AG10803 (cell line): Measurements from ENCODE around the gene EDNRA.

Source experiments
- DNase-seq: peaks from one replicate; pipeline ENCODE4 v3.0.0; 2010; ENCODE audit warnings: low read depth
- H3K4me3 ChIP-seq: 2 replicates; pipeline ENCODE4 v1.5.1; 2011; ENCODE audit warnings: mild to moderate bottlenecking, low read length, control low read depth
- CTCF ChIP-seq: conservative IDR thresholded peaks from 2 replicates; pipeline ENCODE4 v1.5.1; 2011; ENCODE audit warnings: mild to moderate bottlenecking, low read length, control low read depth, inconsistent platforms

EDNRA gene

GRCh38 chr4:147571036-147571770 lies 90.3 kb downstream of the EDNRA start:
- no peak for TF ChIP-seq CTCF
- H3K4me3 ChIP-seq = no peak overlapping the region
- no peak for DNase-seq

GRCh38 chr4:147576084-147576483 lies 95.2 kb downstream of the EDNRA start:
- H3K4me3 ChIP-seq = no peak overlapping the region
- no peak for DNase-seq
- no peak for TF ChIP-seq CTCF

- no peak for TF ChIP-seq CTCF
- DNase-seq = peak; percentile 83
- no peak overlapping the region for H3K4me3 ChIP-seq
These were observed 97.2 kb downstream of the EDNRA start for GRCh38 chr4:147578051-147578476.

- H3K4me3 ChIP-seq = no peak overlapping the region
- TF ChIP-seq CTCF = no peak
- no peak for DNase-seq
These were observed 97.7 kb downstream of the EDNRA start for GRCh38 chr4:147578593-147578992.

- DNase-seq = no peak
- no peak overlapping the region for H3K4me3 ChIP-seq
- no peak for TF ChIP-seq CTCF
These were observed 99.5 kb downstream of the EDNRA start for GRCh38 chr4:147580396-147580795.

- no peak for TF ChIP-seq CTCF
- H3K4me3 ChIP-seq = no peak overlapping the region
- peak; percentile 82 for DNase-seq
These were observed 100.9 kb downstream of the EDNRA start for GRCh38 chr4:147581606-147582350.
